Activated CD8-positive, alpha-beta T cell treated with anti-CD3 and anti-CD28 coated beads for 36 hours (primary cell): ENCODE data around the gene MCTP1. TPM values are rescaled to one million over a fixed set of nuclear protein-coding genes. Genes with fewer than 3 reads are reported as not detected.

Experiments
- ATAC-seq: fragments of 200-7000 bp; cut with Tn5 transposase; one replicate; pipeline ENCODE4 v1.10.0; 2021; ENCODE audit warnings: mild to moderate bottlenecking, moderate library complexity
- CTCF ChIA-PET: fragments of 350-600 bp; sonication (Branson Sonifier 250); formaldehyde crosslinking; loops from one replicate; lab custom pipeline; 2021; ENCODE audit warnings: antibody characterized with exemption; lab: Charles Lee
- POLR2A ChIA-PET: fragments of 350-600 bp; sonication (Branson Sonifier 250); formaldehyde crosslinking; loops from one replicate; lab custom pipeline; 2021; ENCODE audit warnings: antibody characterized with exemption; lab: Charles Lee
- DNase-seq: peaks from one replicate; pipeline ENCODE4 v3.0.0-alpha.2; 2020
- H3K27ac Mint-ChIP-seq: one replicate; pipeline ENCODE4 v1.8.0; 2021; ENCODE audit warnings: mild to moderate bottlenecking, mixed read lengths
- H3K27me3 Mint-ChIP-seq: one replicate; pipeline ENCODE4 v1.8.0; 2021; ENCODE audit warnings: mixed read lengths
- H3K36me3 Mint-ChIP-seq: one replicate; pipeline ENCODE4 v1.8.0; 2021; ENCODE audit warnings: low read depth, mixed read lengths
- H3K4me1 Mint-ChIP-seq: one replicate; pipeline ENCODE4 v1.8.0; 2021; ENCODE audit warnings: low read depth, mixed read lengths
- H3K4me3 Mint-ChIP-seq: one replicate; pipeline ENCODE4 v1.8.0; 2021; ENCODE audit warnings: mild to moderate bottlenecking, moderate library complexity, mixed read lengths
- H3K9me3 Mint-ChIP-seq: one replicate; pipeline ENCODE4 v1.8.0; 2021; ENCODE audit warnings: mixed read lengths
- CTCF ChIP-seq: fragments of 200-600 bp; IDR thresholded peaks from one replicate; pipeline ENCODE4 v1.8.0; 2022; ENCODE audit warnings: antibody characterized with exemption, mild to moderate bottlenecking
- intact Hi-C: fragments of 100-400 bp; cut with micrococcal nuclease; formaldehyde crosslinking; loops from one replicate; pipeline ENCODE4 v1.10.0; 2022
- total RNA-seq, 2 experiments: library from RNA; stranded (reverse); gene quantifications; one replicate each; pipeline ENCODE4 v1.2.3, GENCODE V29; 2021

MCTP1 gene
- total RNA-seq, 2 experiments from 2014 or later: 0.20 to 0.40 TPM

GRCh38 chr5:94777056-94777880, 507.6 kb downstream of the MCTP1 start:
- no peak for DNase-seq
- Mint-ChIP-seq H3K4me3 (no peak overlapping the region), H3K36me3 (no peaks in the 10 kb centered on the region), H3K9me3 (no peaks in the 10 kb centered on the region), H3K27ac (no peak overlapping the region), H3K4me1 (no peaks in the 10 kb centered on the region), H3K27me3 (no peaks in the 10 kb centered on the region)
- intact Hi-C loops: no loop called here
- no peak for TF ChIP-seq CTCF
- POLR2A ChIA-PET: no interaction called here
- CTCF ChIA-PET: interaction anchor here (0.5 to 1.2 kb wide), 3 partner anchors 9 to 73 kb away, joined by 3 read pairs; no protein-coding TSS in a partner anchor
- no peak for ATAC-seq

- no peak for DNase-seq
- ATAC-seq: no peak
- POLR2A ChIA-PET: no interaction called here
- H3K36me3 Mint-ChIP-seq: no peaks in the 10 kb centered on the region
- H3K9me3 Mint-ChIP-seq: no peaks in the 10 kb centered on the region
- no peak overlapping the region for H3K27ac Mint-ChIP-seq
- no peak overlapping the region for H3K4me3 Mint-ChIP-seq
- H3K27me3 Mint-ChIP-seq: no peaks in the 10 kb centered on the region
- CTCF ChIA-PET: interaction anchor here (1.1 to 1.4 kb wide), 2 partner anchors 9 to 17 kb away, joined by 3 read pairs; no protein-coding TSS in a partner anchor
- intact Hi-C loops: no loop called here
- no peak for TF ChIP-seq CTCF
- no peaks in the 10 kb centered on the region for H3K4me1 Mint-ChIP-seq
These were observed 508.7 kb downstream of the MCTP1 start for GRCh38 chr5:94776167-94776566.

GRCh38 chr5:94775088-94775487, 509.8 kb downstream of the MCTP1 start:
- Mint-ChIP-seq H3K4me1 (no peaks in the 10 kb centered on the region), H3K9me3 (no peaks in the 10 kb centered on the region), H3K27me3 (no peaks in the 10 kb centered on the region), H3K4me3 (no peak overlapping the region), H3K36me3 (no peaks in the 10 kb centered on the region), H3K27ac (no peak overlapping the region)
- POLR2A ChIA-PET: no interaction called here
- ATAC-seq (no peak), DNase-seq (no peak)
- CTCF ChIA-PET: interaction anchor here (1.1 kb wide), 1 partner anchor 8 kb away, joined by 3 read pairs; no protein-coding TSS in a partner anchor
- TF ChIP-seq CTCF: no peak
- intact Hi-C loops: no loop called here

- CTCF ChIA-PET: interaction anchor here (1.7 kb wide), 1 partner anchor 22 kb away, joined by 6 read pairs; no protein-coding TSS in a partner anchor
- intact Hi-C loops: no loop called here
- no peaks in the 10 kb centered on the region for H3K27me3 Mint-ChIP-seq
- no peak overlapping the region for H3K4me3 Mint-ChIP-seq
- no peaks in the 10 kb centered on the region for H3K9me3 Mint-ChIP-seq
- ATAC-seq: no peak
- H3K4me1 Mint-ChIP-seq: no peaks in the 10 kb centered on the region
- no peak overlapping the region for H3K27ac Mint-ChIP-seq
- no peak for TF ChIP-seq CTCF
- no peak for DNase-seq
- no peaks in the 10 kb centered on the region for H3K36me3 Mint-ChIP-seq
- POLR2A ChIA-PET: no interaction called here
These were observed 513.2 kb downstream of the MCTP1 start for GRCh38 chr5:94771742-94772141.

- Mint-ChIP-seq H3K9me3 (no peaks in the 10 kb centered on the region), H3K27ac (no peak overlapping the region), H3K4me3 (no peak overlapping the region), H3K4me1 (no peaks in the 10 kb centered on the region), H3K36me3 (no peaks in the 10 kb centered on the region), H3K27me3 (no peaks in the 10 kb centered on the region)
- intact Hi-C loops: no loop called here
- ATAC-seq (no peak), DNase-seq (no peak)
- ChIA-PET CTCF (no interaction called here), POLR2A (no interaction called here)
- TF ChIP-seq CTCF: no peak
These were observed 514.9 kb downstream of the MCTP1 start for GRCh38 chr5:94769996-94770395.
